SHP77 (cell line): ENCODE results near the gene NCOR1.
"Not testable (repeated sequence)": the region's sequence is repeated elsewhere in the genome, so short reads cannot be mapped to it uniquely, and the experiment has no call there.

Source experiments
- DNase-seq, 2 experiments: peaks; one replicate each; lab custom pipeline; 2025; lab: John Stamatoyannopoulos, UW

The NCOR1 gene

GRCh38 chr17:16086957-16087356 is 128.4 kb downstream of the NCOR1 start:
- DNase-seq = no peak

- DNase-seq = no peak
These were observed 130.2 kb downstream of the NCOR1 start for GRCh38 chr17:16085066-16085699.

- no peak for DNase-seq
These were observed 132.1 kb downstream of the NCOR1 start for GRCh38 chr17:16083223-16083622.

GRCh38 chr17:16081507-16082087 is 133.7 kb downstream of the NCOR1 start:
- DNase-seq = no peak

- no peak for DNase-seq
These were observed 135.0 kb downstream of the NCOR1 start for GRCh38 chr17:16080366-16080765.

GRCh38 chr17:16075949-16076348 is 139.4 kb downstream of the NCOR1 start:
- DNase-seq = no peak

- no peak for DNase-seq
These were observed 140.9 kb downstream of the NCOR1 start for GRCh38 chr17:16074423-16074822.

- DNase-seq = no peak
These were observed 141.5 kb downstream of the NCOR1 start for GRCh38 chr17:16073845-16074244.

GRCh38 chr17:16072031-16072430 is 143.3 kb downstream of the NCOR1 start:
- DNase-seq = no peak

GRCh38 chr17:16068323-16068722 is 147.0 kb downstream of the NCOR1 start:
- DNase-seq = no peak

- DNase-seq = no peak
These were observed 149.2 kb downstream of the NCOR1 start for GRCh38 chr17:16066125-16066524.

- no peak for DNase-seq
These were observed 153.7 kb downstream of the NCOR1 start for GRCh38 chr17:16061631-16062030.

- DNase-seq = not testable (repeated sequence)
These were observed 160.2 kb downstream of the NCOR1 start for GRCh38 chr17:16055139-16055538.

- no peak for DNase-seq
These were observed 162.8 kb downstream of the NCOR1 start for GRCh38 chr17:16052486-16052885.

- DNase-seq = no peak
These were observed 164.5 kb downstream of the NCOR1 start for GRCh38 chr17:16050844-16051243.

- no peak for DNase-seq
These were observed 166.4 kb downstream of the NCOR1 start for GRCh38 chr17:16048811-16049449.

GRCh38 chr17:16046966-16047365 is 168.4 kb downstream of the NCOR1 start:
- DNase-seq = no peak

GRCh38 chr17:16044487-16044886 is 170.8 kb downstream of the NCOR1 start:
- peak; percentile 90 to 94 for DNase-seq

- DNase-seq = no peak
These were observed 174.6 kb downstream of the NCOR1 start for GRCh38 chr17:16040710-16041251.

- no peak for DNase-seq
These were observed 177.7 kb downstream of the NCOR1 start for GRCh38 chr17:16037636-16038035.

- no peak for DNase-seq
These were observed 179.1 kb downstream of the NCOR1 start for GRCh38 chr17:16036261-16036660.

- DNase-seq = no peak
These were observed 181.5 kb downstream of the NCOR1 start for GRCh38 chr17:16033729-16034349.
